ENCODE data around the gene SELE. TPM values are rescaled to one million over a fixed set of nuclear protein-coding genes. Genes with fewer than 3 reads are reported as not detected.

The SELE gene
- total and polyA plus RNA-seq, 2 of the 4 experiments (the other 2 are of a cell fraction) = not detected

- in situ Hi-C loops (cut with MboI; ENCODE audit: low sequenced_read_pairs) (no loop called here), intact Hi-C loops (cut with micrococcal nuclease) (no loop called here), dilution Hi-C loops (cut with HindIII; ENCODE audit: low sequenced_read_pairs, unreplicated experiment) (no loop called here)
- no CpG with 5 or more reads among the region's 2 CpGs for WGBS, 2 experiments (ENCODE audit: extremely low coverage in 2 of 2, insufficient read length in 1 of 2)
- H3K27ac ChIP-seq (ENCODE audit: insufficient read depth, low read length) = no peak overlapping the region
- no peak overlapping the region for H3K14ac ChIP-seq (replicated peaks; ENCODE audit: low read depth, low read length)
- DNase-seq (peak; percentile 38), ATAC-seq (ENCODE audit: low read depth) (no peak)
- TF ChIP-seq POLR2A (IDR thresholded peaks at IDR 0.05; ENCODE audit: low read depth, low read length) (no peak), SMC3 (IDR thresholded peaks at IDR 0.05; ENCODE audit: low read depth, low read length) (no peak), CHD1 (IDR thresholded peaks at IDR 0.05; ENCODE audit: low read depth, low read length) (no peak)
- H2AK5ac ChIP-seq (ENCODE audit: low read depth, low read length) = no peak overlapping the region
- H2AFZ ChIP-seq (replicated peaks; ENCODE audit: low read length, poor library complexity) = no peak overlapping the region
- no peaks in the 10 kb centered on the region for H3K27me3 ChIP-seq (ENCODE audit: control insufficient read depth, insufficient read depth, low read length)
- no peak overlapping the region for H4K8ac ChIP-seq (ENCODE audit: low read depth in 2 of 2, low read length in 2 of 2)
- H2AK9ac ChIP-seq (replicated peaks; ENCODE audit: low read depth, low read length, poor library complexity) = no peak overlapping the region
- no peak overlapping the region for H2BK120ac ChIP-seq (ENCODE audit: low read depth, low read length)
- H3K4ac ChIP-seq (ENCODE audit: low read depth, low read length) = no peak overlapping the region
- ChIA-PET CTCF (no interaction called here), POLR2A (ENCODE audit: unreplicated experiment) (no interaction called here)
- no peaks in the 10 kb centered on the region for H3K9me3 ChIP-seq (ENCODE audit: control insufficient read depth, insufficient read depth, low read length)
- no peak overlapping the region for H3K18ac ChIP-seq (ENCODE audit: low read depth, low read length)
- no peaks in the 10 kb centered on the region for H3K79me1 ChIP-seq (ENCODE audit: low read depth in 1 of 2, low read length in 2 of 2)
- no peak overlapping the region for H2BK5ac ChIP-seq (ENCODE audit: low read depth, low read length, poor library complexity, severe bottlenecking)
- no peak overlapping the region for H3K56ac ChIP-seq (ENCODE audit: extremely low read depth, insufficient read depth, low read length)
- no peaks in the 10 kb centered on the region for H3K9me1 ChIP-seq (ENCODE audit: insufficient read depth, low read length)
- no peak overlapping the region for H2BK15ac ChIP-seq (ENCODE audit: low read depth, low read length)
- H3K4me1 ChIP-seq (ENCODE audit: control insufficient read depth, insufficient read depth, low read length) = no peaks in the 10 kb centered on the region
- BruUV-seq (replicated peaks) = no TSS peak
- no peak overlapping the region for H4K91ac ChIP-seq (ENCODE audit: insufficient read depth, low read depth, low read length)
- H3K9ac ChIP-seq (ENCODE audit: low read depth, low read length) = no peak overlapping the region
- no peak overlapping the region for H4K5ac ChIP-seq (ENCODE audit: low read depth, low read length)
- H3K4me2 ChIP-seq (ENCODE audit: low read depth, low read length) = no peak overlapping the region
- H3K23ac ChIP-seq (ENCODE audit: low read depth, low read length) = no peak overlapping the region
- H3K4me3 ChIP-seq (ENCODE audit: insufficient read depth, low read depth, low read length) = no peak overlapping the region
- no peaks in the 10 kb centered on the region for H4K20me1 ChIP-seq (ENCODE audit: insufficient read depth, low read length)
- no peak overlapping the region for H2BK20ac ChIP-seq (ENCODE audit: low read depth, low read length)
- H3K36me3 ChIP-seq (ENCODE audit: control insufficient read depth, insufficient read depth, low read length) = no peaks in the 10 kb centered on the region
Observed at GRCh38 chr1:169676001-169676400, 57.9 kb downstream of the SELE start.

Other genes starting within 250 kb of the SELE start
- 5.2 and 6.9 TPM in 2 replicates for gene SLC19A2, start 248.1 kb downstream of the SELE start, total RNA-seq (2012; rRNA removed)
- gene SLC19A2, start 248.1 kb downstream of the SELE start, polyA plus RNA-seq (2012; rRNA removed) = 3.2 and 3.6 TPM in 2 replicates
- not detected in 2 replicates for gene F5, start 147.6 kb downstream of the SELE start, total RNA-seq (2012; rRNA removed)
- not detected in 2 replicates for gene F5, start 147.6 kb downstream of the SELE start, polyA plus RNA-seq (2012; rRNA removed)
- gene SELP, start 104.0 kb downstream of the SELE start, total RNA-seq (2012; rRNA removed) = not detected in 2 replicates
- gene SELP, start 104.0 kb downstream of the SELE start, polyA plus RNA-seq (2012; rRNA removed) = not detected in 2 replicates
- gene SELL, start 22.5 kb downstream of the SELE start, total RNA-seq (2012; rRNA removed) = not detected in 2 replicates
- not detected in 2 replicates for gene SELL, start 22.5 kb downstream of the SELE start, polyA plus RNA-seq (2012; rRNA removed)
- 3.4 and 7.2 TPM in 2 replicates for gene METTL18, start 60.8 kb upstream of the SELE start, total RNA-seq (2012; rRNA removed)
- 1.8 and 2.9 TPM in 2 replicates for gene METTL18, start 60.8 kb upstream of the SELE start, polyA plus RNA-seq (2012; rRNA removed)
- 6.7 and 8.4 TPM in 2 replicates for gene SCYL3, start 159.8 kb upstream of the SELE start, total RNA-seq (2012; rRNA removed)
- 3.2 and 3.9 TPM in 2 replicates for gene SCYL3, start 159.8 kb upstream of the SELE start, polyA plus RNA-seq (2012; rRNA removed)

Measured in IMR-90 (cell line).